ENCODE measurements around the gene KANSL1L.
"Not testable (repeated sequence)": the region's sequence is repeated elsewhere in the genome, so short reads cannot be mapped to it uniquely, and the experiment has no call there.

The KANSL1L gene

DNA sequence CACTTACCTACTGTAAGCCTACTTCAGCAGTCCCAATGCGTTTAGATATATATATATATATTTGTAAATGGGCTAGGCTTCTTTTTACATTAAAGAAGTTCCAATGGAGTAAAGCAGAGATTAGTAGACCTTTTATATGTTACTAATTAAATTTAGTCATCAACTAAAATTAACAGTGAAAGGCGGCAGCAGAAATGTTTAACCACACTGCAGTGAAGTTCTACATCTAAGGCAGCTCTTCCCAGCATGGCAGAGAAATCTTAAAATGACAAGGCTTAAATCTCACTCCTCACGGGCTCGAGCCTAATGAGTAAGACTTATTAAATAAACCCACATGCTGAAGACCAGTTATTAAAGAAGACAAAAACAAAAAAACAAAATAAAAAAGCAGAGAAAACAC lies 19.1 kb upstream of the KANSL1L start:
- no peak for TF ChIP-seq CTCF (IDR thresholded peaks at IDR 0.05; ENCODE audit: low read depth, low read length)
- no peak for DNase-seq
- Histone ChIP-seq H3K9me3 (peaks cover 3% of the 10 kb centered on the region; the same call in 1 of the 2 replicates), H3K4me1 (no peaks in the 10 kb centered on the region; the same call in 1 of the 2 replicates), H3K4me3 (ENCODE audit: low read depth, low read length) (no peak overlapping the region), H3K27me3 (no peaks in the 10 kb centered on the region), H3K36me3 (no peaks in the 10 kb centered on the region)

DNA sequence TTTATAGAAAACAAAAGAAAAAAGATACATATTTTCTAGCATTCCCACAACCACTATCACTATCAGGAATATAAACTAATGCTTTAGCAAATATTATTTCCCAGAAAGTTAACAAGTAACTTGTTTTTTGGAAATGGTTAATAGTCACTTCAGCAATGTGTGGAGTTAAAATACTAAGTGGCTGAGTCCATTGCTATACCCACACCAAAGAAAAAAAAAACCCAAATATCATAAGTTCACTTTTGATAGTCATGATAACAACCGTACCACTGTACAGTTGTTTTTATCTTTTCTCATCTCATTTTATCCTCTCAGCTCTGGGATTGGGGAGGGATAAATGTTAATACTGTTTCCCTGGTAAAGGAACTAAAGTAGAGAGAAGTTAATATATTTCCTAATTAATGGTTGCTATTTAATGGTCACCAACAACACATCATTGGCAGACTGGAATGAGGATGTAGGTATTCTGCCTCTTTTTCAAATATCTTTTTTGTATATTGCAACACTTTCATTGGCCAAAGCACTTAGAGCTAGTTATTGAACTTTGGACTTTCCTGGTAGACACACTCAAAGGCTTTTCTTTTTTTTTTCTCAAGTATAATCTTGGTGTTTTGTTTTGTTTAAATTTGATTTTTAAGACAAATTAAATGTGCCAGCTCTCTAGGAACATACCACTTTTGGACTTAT lies 18.4 kb upstream of the KANSL1L start:
- TF ChIP-seq CTCF (IDR thresholded peaks at IDR 0.05; ENCODE audit: low read depth, low read length) = no peak
- no peaks in the 10 kb centered on the region; the same call in 1 of the 2 replicates for H3K4me1 ChIP-seq
- H3K9me3 ChIP-seq = peaks cover 3% of the 10 kb centered on the region; the same call in 1 of the 2 replicates
- H3K36me3 ChIP-seq = no peaks in the 10 kb centered on the region
- no peaks in the 10 kb centered on the region for H3K27me3 ChIP-seq
- DNase-seq = no peak
- no peak overlapping the region for H3K4me3 ChIP-seq (ENCODE audit: low read depth, low read length)

DNA sequence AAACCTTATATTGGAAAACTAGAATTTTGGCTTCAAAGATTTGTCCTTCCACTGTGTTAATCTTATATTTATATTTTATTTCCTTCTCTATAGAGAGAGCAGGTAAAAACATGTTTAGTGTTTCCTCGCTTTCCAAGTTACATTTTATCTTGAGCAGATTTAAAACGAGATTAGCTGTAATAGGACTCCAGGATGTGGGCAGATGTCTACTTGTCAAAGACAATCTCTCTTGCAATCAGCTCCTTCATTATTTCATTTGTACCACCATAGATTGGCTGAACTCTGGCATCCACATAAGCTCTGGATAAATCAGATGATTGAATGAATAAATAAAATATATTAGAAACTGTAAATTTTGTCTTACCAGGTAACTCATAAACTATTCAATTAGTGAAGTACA lies 17.5 kb upstream of the KANSL1L start:
- Histone ChIP-seq H3K4me3 (ENCODE audit: low read depth, low read length) (no peak overlapping the region), H3K4me1 (no peaks in the 10 kb centered on the region; the same call in 1 of the 2 replicates), H3K27me3 (no peaks in the 10 kb centered on the region), H3K36me3 (no peaks in the 10 kb centered on the region), H3K9me3 (peaks cover 3% of the 10 kb centered on the region; the same call in 1 of the 2 replicates)
- DNase-seq = no peak
- TF ChIP-seq CTCF (IDR thresholded peaks at IDR 0.05; ENCODE audit: low read depth, low read length) = no peak

DNA sequence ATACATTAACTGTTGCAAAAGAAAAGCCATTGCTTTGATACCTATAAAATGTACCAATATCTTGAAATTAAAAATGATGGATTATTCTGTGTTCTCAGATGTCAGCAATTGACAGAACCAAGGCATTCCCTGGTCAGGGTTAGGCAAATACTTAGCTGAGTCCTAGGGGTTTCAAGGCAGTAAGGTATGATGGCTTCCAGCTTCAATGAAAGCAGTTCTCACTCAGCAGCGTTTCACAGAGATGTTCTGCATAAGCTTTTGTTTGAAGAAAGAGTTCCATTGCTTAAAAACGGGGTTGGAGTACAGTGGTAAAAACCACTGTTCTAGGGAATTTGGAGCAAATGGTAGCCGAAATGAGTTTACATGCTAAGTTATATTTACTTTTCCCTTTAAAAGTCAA lies 17.0 kb upstream of the KANSL1L start:
- no peaks in the 10 kb centered on the region for H3K27me3 ChIP-seq
- TF ChIP-seq CTCF (IDR thresholded peaks at IDR 0.05; ENCODE audit: low read depth, low read length) = no peak
- no peaks in the 10 kb centered on the region; the same call in 1 of the 2 replicates for H3K4me1 ChIP-seq
- H3K36me3 ChIP-seq = no peaks in the 10 kb centered on the region
- peaks cover 3% of the 10 kb centered on the region; the same call in 1 of the 2 replicates for H3K9me3 ChIP-seq
- H3K4me3 ChIP-seq (ENCODE audit: low read depth, low read length) = no peak overlapping the region
- DNase-seq = no peak

DNA sequence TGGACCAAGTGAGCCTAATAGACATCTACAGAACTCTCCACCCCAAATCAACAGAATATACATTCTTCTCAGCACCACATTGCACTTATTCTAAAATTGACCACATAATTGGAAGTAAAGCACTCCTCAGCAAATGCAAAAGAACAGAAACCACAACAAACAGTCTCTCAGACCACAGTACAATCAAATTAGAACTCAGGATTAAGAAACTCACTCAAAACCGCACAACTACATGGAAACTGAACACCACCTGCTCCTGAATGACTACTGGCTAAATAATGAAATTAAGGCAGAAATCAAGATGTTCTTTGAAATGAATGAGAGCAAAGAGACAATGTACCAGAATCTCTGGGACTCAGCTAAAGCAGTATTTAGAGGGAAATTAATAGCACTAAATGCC lies 12.7 kb upstream of the KANSL1L start:
- not testable (repeated sequence) for H3K4me1 ChIP-seq, H3K36me3 ChIP-seq, DNase-seq

GRCh38 chr2:210181606-210182088 lies 10.4 kb upstream of the KANSL1L start:
- not testable (repeated sequence) for H3K4me1 ChIP-seq; DNase-seq; H3K9me3 ChIP-seq; H3K4me3 ChIP-seq (ENCODE audit: low read depth, low read length); H3K36me3 ChIP-seq; H3K27me3 ChIP-seq

More for the DNA sequence above, 12.7 kb upstream of the KANSL1L start:
- not testable (repeated sequence) for H3K9me3 ChIP-seq; H3K4me3 ChIP-seq (ENCODE audit: low read depth, low read length); H3K27me3 ChIP-seq

DNA sequence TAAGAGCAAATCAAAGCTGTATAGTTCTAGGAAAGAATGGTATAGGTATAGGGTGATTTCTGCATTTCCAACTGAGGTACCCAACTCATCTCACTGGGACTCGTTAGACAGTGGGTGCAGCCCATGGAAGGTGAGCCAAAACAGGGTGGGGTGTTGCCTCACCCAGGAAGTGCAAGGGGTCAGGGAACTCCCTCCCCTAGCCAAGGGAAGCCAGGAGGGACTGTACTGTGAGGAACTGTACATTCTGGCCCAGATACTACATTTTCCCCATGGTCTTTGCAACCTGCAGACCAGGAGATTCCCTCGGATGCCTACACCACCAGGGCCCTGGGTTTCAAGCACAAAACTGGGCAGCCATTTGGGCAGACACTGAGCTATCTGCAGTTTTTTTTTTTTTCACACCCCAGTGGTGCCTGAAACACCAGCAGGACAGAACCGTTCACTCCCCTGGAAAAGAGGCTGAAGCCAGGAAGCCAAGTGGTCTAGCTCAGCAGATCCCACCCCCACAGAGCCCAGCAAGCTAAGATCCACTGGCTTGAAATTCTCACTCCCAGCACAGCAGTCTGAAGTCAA lies 9.9 kb upstream of the KANSL1L start:
- H3K36me3 ChIP-seq; H3K9me3 ChIP-seq; H3K4me1 ChIP-seq; DNase-seq; H3K4me3 ChIP-seq (ENCODE audit: low read depth, low read length); H3K27me3 ChIP-seq: not testable (repeated sequence)
